ENCODE measurements around the gene FADS2.

FADS2 gene

DNA sequence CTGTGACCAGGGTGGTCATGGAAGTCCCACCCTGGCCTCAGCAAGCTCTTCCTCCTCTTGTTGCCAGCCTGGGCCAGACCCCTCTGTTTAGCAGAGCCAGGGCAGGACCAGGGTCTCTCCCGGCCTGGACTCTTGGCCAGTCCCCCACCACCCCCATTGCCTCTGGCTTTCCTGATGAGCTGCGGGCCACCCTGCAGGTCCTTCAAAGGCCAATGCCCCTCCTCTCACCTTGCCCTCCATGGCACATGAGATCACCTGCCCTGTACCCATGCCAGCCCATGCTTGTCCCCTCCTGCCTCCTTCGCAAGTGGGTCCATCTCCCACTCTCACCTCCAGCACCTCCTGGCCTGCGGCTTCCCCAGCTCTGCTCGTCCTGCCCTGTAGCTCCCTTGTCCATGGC is 10.4 kb downstream of the FADS2 start:
- TF ChIP-seq POLR2A (IDR thresholded peaks at IDR 0.05; ENCODE audit: low read depth, low read length), result no peak
- no peak for FAIRE-seq
- no peak for DNase-seq (ENCODE audit: insufficient read length, low spot score)

DNA sequence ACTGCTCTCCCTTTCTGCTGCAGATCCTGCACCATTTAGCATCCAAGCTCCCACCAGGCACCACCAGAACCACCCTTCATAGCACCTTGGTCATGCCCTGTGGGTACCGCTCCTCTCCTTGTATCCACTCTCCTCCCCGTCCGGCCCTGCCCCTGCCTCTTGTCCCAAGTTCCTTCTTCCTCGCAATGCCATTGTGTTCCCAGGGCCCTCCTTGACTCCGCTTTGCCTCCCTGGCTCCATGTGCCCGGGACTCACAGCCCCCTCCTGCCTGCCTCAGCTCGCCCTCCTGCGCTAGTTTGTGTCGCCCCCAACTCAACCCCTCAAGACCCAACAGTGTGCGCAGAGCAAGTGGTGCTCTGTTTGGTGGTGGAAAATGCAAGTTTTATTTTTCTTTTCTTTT is 10.8 kb downstream of the FADS2 start:
- no peak for FAIRE-seq

DNA sequence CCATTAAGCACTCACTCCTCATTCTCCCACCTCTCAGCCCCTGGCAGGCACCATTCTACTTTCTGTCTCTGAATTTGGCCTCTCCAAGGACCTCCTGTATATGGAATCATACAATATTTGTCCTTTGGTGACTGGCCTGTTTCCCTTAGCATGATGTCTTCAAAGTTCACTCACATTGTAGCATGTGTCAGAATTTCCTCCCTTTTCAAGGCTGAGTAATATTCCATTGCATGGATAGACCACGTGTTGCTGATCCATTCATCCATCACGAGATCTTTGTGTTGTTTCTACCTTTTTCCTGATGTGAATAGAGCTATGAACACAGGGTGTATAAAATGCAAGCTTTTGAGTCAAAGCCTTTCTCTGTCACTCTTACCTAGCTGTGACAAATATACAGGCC is 11.6 kb downstream of the FADS2 start:
- FAIRE-seq (no peak), DNase-seq (ENCODE audit: insufficient read length, low spot score) (no peak)
- no peak for TF ChIP-seq POLR2A (IDR thresholded peaks at IDR 0.05; ENCODE audit: low read depth, low read length)

More for the DNA sequence above, 10.8 kb downstream of the FADS2 start:
- DNase-seq (ENCODE audit: insufficient read length, low spot score), result no peak
- no peak for TF ChIP-seq POLR2A (IDR thresholded peaks at IDR 0.05; ENCODE audit: low read depth, low read length)

DNA sequence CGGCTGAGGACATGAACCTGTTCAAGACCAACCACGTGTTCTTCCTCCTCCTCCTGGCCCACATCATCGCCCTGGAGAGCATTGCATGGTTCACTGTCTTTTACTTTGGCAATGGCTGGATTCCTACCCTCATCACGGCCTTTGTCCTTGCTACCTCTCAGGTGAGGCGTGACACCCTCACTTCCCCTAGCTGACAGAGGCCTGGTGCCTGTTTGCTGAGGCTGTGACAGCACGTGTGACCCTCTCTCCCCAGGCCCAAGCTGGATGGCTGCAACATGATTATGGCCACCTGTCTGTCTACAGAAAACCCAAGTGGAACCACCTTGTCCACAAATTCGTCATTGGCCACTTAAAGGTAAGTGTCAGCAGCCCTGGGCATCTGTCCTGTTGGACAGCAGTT is 12.3 kb downstream of the FADS2 start:
- FAIRE-seq, result no peak
- no peak for TF ChIP-seq POLR2A (IDR thresholded peaks at IDR 0.05; ENCODE audit: low read depth, low read length)
- DNase-seq (ENCODE audit: insufficient read length, low spot score), result no peak

DNA sequence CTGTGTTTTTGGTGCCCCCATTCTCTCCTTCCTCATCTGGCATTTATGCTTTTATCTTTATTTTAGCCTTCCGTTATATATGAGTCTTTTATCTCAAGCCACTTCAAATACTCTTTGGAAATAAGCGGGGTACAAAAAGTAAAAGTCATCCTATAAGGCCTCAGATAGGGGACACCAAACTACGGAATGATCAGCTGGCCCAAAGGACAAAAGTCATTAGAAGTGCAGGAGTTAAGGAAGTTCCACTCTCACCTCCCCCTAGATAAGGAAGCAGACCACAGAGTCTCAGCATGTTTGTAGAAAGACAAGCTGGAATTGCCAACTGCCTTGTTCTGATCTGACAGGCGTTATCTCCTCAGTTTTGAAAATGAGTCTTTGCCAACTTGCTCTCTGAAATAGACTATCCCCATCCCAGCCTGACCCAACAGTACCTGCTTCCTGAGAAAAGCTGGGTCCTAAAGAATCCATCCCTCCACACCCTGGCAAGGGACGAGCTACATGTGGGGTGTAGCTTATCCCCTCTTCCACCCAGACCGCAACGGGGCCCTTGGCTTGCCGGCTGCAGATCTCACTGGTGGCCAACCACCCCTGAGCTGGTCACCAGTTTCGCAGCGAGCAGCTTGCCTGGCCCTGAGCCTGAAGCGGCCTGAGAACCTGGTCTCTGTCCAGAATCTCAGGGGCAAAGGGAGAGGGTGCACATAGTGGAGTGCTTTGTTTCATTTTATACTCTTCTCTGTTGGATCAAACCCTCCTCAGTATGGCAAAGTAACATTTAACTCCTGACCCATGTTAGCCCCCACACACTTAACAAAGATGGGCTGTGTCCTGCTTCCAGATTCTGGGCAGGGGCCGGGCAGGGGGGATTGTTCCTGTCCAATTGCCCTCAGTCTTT is 13.8 kb downstream of the FADS2 start:
- DNase-seq (ENCODE audit: insufficient read length, low spot score), result no peak
- no peak for TF ChIP-seq POLR2A (IDR thresholded peaks at IDR 0.05; ENCODE audit: low read depth, low read length)
- FAIRE-seq, result no peak

DNA sequence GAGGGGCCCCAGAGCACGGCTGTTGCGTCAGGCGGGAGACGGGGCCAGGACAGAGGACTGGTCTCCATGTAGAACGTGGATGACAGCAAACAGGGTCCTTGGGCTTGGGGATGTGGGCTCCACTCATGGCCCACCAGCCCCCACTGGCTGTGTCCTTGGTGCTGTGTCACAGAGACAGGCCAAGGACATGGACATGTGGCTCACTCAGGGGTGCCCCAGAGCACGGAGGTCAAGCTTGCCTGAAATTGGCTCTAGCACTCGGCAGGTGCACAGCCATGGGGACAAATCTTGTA is 14.4 kb downstream of the FADS2 start:
- FAIRE-seq (no peak), DNase-seq (ENCODE audit: insufficient read length, low spot score) (no peak)
- TF ChIP-seq POLR2A (IDR thresholded peaks at IDR 0.05; ENCODE audit: low read depth, low read length), result no peak

DNA sequence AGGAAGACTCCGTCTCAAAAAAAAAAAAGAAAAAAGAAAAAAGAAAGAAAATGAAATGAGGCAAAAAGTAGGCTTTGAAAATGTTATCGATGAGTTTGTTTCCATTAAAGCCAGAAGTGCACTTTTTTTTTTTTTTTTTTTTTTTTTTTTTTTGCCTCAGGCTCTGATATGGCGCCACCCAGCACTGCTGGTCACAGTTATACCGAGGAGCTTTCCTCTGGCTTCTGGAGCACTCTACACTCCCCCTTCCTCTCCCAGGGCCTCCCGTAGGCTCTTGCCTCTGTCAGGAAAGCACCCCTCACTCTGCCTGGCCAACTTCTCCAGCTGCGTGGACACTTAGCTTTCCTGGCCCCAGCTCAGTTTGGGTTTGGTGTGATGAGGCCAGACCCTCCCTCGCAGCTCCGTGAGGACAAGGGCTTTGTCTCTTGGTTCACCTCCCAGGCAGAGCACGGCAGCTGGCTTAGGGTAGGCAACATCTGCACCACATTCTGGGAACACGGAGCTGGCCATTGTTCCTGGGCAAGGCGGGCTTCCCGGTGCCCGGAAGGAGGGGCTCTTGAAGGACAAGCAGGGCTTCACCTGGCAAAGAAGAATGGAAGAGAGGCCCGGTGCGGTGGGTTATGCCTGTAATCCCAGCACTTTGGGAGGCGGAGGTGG is 16.9 kb downstream of the FADS2 start:
- TF ChIP-seq POLR2A (IDR thresholded peaks at IDR 0.05; ENCODE audit: low read depth, low read length), result no peak
- DNase-seq (ENCODE audit: insufficient read length, low spot score) (no peak), FAIRE-seq (no peak)

DNA sequence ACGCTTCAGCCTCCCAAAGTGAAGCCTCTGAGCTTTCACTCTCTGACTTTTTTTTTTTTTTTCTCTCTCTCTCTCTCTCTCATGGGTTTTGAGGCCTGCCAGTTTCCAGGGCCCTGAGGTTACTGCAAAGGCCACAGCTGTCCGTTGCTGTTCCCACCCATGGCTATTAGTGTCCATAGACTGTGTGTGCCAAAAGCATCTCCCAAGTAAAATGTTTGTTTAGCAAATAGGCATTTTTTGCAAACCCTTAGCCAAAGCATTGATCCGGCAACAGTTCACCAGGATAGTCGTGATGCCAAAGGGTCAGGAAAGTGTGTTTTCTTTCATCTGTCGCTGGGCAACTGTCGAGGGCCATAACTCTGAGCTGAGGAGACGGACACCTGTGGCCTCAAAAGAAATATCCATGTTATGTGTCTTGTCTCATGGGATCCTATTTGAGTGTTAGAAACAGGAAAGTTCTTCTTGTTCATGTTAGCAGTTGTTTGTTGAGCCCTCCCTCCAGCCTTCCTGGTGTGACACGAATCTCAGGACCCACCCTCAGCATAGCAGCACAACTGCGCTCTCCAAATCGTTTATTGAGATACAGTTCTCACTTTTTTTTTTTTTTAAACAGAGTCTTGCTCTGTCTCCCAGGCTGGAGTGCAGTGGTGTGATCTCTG is 18.4 kb downstream of the FADS2 start:
- DNase-seq (ENCODE audit: insufficient read length, low spot score) (no peak), FAIRE-seq (no peak)
- TF ChIP-seq POLR2A (IDR thresholded peaks at IDR 0.05; ENCODE audit: low read depth, low read length), result no peak

DNA sequence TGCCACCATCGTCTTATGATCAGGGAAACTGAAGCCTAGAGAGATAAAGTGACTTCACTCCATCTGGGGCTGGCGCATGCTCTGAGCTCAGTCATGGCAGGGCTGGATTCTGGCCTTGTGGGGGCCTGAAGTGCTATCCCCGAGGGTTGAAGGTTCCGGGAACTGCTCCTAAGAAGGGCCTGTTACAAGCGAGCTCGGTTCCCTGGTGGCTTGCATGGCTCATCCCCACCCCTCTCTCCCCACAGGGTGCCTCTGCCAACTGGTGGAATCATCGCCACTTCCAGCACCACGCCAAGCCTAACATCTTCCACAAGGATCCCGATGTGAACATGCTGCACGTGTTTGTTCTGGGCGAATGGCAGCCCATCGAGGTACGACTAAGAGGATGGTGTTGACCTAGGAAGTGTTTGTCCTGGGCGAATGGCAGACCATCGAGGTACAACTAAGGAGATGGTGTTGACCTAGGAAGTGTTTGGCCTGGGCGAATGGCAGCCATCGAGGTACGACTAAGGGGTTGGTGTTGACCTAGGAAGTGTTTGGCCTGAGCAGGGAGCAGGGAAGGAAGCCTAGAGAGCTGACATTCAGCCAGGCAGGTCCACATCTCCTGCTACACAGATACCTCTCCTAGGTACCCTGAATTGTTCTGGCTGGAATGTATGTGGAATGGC is 19.9 kb downstream of the FADS2 start:
- DNase-seq (ENCODE audit: insufficient read length, low spot score) (no peak), FAIRE-seq (no peak)
- no peak for TF ChIP-seq POLR2A (IDR thresholded peaks at IDR 0.05; ENCODE audit: low read depth, low read length)

DNA sequence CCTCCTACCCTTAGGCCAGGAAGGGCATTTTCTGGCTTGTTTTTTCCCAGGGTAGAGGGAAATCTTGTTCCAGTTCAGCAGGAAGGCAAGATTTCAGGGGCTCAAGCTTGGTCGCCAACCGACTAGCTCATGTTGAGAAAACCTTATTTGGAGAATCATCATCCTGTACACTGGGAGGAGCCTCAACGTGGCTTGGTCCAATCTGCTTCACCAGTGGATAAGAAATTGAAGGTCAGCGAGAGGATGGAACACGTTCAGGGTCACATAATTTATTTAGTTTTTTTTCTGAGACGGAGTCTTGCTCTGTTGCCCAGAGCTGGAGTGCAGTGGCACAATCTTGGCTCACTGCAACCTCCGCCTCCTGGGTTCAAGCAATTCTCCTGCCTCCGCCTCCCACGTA is 20.5 kb downstream of the FADS2 start:
- DNase-seq (ENCODE audit: insufficient read length, low spot score), result no peak
- no peak for TF ChIP-seq POLR2A (IDR thresholded peaks at IDR 0.05; ENCODE audit: low read depth, low read length)
- FAIRE-seq, result no peak

DNA sequence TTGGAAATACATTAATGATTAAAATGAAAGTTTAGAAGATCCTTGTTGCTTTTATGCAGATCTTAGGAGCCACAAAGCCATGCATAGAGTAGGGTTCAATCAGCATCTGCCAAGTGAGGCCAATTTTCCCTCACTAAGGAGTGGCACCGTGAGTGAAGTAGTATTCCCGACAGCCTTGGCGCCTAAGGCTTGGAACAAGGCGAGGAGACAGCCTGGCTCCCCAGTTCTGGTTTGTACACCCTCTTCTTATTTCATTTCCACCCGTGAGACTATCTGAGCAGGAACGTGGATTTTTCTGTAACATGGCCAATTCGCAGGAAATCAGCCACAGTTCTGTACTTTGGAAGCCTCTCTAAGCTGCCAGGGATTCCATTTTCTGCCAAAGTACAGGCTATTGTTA is 22.6 kb downstream of the FADS2 start:
- DNase-seq (ENCODE audit: insufficient read length, low spot score) (no peak), FAIRE-seq (no peak)
- TF ChIP-seq POLR2A (IDR thresholded peaks at IDR 0.05; ENCODE audit: low read depth, low read length), result no peak

DNA sequence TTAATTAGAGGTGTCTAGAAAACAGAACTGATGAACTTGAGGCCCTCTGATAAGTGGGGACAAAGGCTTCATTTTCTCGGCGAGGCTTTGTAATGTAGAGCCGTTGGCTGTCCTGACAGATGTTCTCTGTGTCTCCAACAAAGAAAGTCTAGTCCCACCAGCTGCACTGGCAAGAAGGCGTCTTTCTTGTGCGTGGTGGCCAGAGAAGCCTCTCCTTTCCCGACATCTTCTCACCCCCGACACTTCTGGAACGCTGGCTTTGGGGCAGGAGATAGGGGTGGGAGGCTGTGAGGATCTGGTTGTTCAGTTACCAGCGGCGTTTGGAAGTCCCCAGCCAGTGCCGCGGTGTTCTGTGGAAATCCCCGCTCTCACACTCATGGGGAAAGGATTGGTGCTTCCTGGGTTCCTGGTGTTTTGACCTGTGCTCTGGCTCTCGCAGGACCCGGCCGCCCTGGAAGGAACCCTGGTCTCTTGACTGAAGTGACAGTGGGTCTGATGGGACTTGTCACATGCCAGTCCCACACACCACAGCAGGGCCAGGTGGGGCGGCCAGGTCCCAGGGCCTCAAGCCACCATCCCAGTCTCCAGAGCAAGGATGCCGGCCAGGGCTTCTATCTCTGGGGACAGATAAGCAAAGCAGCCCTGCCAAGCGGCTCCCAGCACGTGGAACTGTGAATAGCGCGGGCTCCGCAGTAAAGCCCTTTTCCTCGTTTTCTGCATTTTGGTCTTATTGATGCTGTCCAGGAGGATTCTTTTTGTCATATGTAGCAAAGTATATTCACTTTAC is 23.2 kb downstream of the FADS2 start:
- no peak for DNase-seq (ENCODE audit: insufficient read length, low spot score)
- FAIRE-seq, result no peak
- TF ChIP-seq POLR2A (IDR thresholded peaks at IDR 0.05; ENCODE audit: low read depth, low read length), result no peak

DNA sequence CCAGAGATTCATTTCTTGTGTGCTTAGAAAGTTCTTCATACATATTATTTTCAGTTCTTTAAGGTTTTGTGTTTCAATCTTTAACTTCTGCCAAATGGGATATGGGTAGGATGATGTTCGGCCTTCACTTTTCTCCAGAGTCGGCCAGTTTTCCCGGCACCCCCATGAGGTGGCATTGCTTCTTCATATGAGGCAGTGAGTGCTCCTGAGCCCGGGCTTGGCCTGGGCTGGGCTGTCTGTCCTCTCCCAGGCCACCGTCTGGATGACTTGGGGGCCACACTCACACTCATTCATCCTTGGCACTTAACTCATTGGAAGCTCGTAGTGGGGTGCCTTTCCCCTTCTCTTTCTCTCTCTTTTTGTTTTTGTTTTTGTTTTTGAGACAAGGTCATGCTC is 23.8 kb downstream of the FADS2 start:
- FAIRE-seq, result no peak
- TF ChIP-seq POLR2A (IDR thresholded peaks at IDR 0.05; ENCODE audit: low read depth, low read length), result no peak
- DNase-seq (ENCODE audit: insufficient read length, low spot score), result no peak

All from H54 (cell line).